ENCODE data around the gene ATAT1.
"Not testable (repeated sequence)": the region's sequence is repeated elsewhere in the genome, so short reads cannot be mapped to it uniquely, and the experiment has no call there.

Gene ATAT1

DNA sequence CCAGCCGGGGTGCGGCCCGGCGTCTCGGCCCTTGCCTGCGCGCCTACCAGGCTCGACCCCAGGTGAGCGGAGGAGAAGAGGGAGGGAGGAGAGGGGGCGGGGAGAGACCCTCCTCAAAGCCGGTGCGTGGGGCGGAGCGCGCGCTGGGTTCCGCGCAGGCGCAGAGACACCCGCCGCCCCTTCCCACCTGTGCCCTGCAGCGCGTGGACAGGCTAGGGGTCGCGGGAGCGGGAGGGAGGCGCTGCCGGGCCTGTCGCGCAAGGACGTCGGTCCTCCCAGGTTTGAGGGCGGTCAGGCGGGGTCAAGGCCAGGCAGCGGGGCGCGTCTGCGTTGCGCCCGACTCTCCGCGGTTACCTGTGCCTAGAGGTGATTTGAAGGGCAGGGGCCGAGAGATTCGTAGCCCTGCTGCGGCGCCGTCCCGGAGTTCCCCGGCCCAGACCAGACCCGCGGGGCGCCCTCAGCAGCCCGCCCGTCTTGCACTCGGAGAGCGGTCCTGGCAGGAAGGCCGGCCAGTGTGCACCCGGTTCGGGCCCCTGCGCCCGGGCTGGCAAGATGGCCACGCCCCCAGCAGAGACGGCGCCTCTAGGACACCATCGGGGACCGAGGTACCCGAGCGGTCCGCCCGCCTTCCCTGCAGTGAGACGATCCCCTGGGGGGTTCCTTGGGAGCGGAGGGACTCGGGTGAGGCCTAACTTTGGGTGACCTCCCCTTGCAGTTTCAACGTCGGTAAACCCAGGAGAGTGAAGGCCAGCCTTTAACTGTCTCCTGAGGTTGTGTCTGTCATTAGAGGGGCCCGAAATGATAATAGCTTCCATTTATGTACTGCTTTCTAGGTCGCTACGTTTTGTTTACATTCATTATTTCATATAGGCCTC lies 20.8 kb downstream of the ATAT1 start:
- DNase-seq = peak in 49 of 56 donors; percentile 39 to 94 (median 79)

DNA sequence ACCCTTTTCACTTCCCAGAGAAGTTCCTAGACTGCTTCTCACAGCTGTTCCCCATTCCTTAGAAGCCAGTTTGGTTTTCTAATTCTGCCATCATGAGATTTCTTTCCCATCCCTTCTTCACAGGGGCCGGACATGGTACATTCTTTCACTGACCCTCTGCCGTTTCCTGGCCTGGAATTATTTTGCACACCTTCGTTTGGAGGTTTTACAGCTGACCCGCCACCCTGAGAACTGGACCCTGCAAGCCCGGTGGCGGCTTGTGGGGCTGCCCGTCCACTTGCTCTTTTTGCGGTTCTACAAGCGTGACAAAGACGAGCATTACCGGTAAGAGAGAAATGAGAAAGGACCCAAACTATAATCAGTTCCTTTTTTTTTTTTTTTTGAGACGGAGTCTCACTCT lies 24.5 kb downstream of the ATAT1 start:
- no peak for DNase-seq

DNA sequence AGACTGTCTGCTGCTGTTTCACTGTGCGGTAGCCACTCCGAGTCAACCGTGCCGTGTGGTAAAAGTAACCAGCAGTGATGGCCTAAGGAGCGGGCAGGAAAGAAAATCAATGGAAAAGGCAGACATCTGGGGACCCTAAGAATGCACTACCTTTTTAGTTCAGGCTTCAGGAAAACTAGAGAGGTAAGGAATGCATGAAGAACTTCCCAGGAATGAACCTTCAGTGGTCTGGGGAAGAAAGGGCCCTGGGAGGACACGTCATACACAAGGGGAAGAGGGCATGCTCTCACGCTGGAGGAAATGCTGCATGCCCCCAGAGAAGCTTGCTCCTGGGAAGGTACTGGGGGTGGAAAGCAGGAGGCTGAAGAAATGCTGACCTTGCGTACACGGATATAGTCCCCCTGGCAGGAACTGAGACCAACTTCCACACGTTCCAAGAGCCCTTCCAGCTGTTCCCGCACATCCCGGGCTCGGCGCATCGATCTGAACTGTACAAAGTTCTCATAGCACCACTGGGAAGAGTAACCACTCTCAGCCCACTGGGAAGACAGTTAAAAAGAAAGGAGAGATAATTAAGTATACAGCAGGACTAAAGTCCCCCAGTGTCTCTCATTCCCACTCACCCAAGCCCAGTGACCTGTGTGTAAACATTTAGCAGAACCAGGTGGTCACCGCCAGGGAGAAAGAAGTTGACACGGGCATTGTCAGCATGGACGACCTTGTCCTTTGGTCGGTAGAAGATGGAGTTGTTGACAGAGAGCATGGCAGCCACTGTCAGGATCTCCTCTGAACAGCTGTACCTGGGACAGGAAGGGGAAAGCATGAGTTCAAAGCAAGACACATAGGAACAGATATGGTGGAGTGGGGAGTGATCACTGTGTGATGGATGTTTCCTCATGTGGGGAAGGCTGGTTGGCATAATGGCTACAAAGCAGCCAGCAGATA lies 28.4 kb downstream of the ATAT1 start:
- DNase-seq = no peak

DNA sequence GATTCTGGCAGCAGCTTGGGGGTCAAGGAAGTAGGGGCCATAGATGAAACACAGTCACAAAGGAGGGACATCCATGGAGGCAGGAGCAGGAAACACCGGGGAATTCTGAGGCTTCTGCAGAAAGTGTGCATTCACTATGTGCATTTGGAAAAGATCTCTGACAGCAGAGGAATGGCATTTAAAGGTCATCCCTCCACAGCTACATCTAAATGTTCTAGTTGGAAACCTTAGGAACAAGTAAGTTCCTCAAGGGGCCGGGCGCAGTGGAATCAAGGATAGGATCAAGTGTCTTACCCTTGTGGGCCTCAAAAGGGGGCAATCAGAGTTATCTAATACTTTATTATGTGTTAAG lies 29.0 kb downstream of the ATAT1 start:
- no peak for DNase-seq

DNA sequence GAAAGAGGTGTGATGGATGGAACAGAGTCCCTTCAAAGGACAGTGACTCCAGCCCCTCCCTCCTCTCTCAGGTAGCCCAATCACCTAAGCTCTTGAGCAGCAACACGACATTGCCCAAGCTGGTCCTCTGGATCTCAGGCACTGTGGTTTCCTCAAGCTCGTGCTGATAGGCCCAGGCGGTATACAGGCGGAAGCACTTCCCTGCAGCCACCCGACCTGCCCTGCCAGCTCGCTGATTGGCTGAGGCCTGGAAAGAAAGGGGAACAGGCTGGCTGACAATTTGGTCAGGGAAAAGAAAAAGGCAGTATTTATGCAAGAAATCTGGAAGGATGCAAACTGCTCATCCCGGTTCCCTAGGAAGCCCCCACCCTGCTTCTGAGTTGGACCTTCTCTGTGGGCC lies 29.8 kb downstream of the ATAT1 start:
- DNase-seq = peak in 4 of 56 donors; percentile 4 to 14 (median 8)

DNA sequence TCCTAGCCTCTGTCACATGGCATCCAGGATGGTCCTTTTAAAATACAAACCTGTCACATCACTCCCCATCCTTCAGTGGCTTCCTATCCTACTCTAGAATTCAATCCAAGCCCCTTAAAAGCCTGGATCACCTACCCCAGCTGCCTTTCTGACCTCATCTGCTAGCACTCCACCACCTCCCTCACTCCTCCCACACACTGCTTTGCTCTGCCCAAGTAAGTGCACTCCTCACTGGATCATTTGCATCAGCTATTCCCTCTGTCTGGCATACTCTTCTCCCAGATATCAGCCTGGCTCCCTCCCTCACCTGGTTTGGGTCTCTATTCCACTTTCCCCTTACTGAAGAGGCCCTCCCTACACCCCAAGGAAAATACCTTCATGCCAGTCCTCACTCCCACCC lies 30.8 kb downstream of the ATAT1 start:
- peak in 9 of 56 donors; percentile 4 to 33 (median 5) for DNase-seq

DNA sequence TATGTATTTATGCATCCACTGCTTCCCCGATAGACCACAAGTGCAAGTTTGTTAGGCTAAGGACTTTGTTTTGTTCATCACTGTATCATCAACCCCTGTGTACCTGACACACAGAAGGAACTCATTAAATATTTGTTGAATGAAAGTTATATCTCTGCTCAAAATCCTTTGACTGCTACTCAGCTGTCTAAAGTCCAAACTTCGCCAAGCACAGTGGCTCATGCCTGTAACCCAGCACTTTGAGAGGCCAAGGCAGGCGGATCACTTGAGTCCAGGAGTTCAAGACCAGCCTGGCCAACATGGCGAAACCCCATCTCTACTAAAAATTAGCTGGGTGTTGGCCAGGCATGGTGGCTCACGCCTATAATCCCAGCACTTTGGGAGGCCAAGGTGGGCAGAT lies 31.2 kb downstream of the ATAT1 start:
- DNase-seq = not testable (repeated sequence)

DNA sequence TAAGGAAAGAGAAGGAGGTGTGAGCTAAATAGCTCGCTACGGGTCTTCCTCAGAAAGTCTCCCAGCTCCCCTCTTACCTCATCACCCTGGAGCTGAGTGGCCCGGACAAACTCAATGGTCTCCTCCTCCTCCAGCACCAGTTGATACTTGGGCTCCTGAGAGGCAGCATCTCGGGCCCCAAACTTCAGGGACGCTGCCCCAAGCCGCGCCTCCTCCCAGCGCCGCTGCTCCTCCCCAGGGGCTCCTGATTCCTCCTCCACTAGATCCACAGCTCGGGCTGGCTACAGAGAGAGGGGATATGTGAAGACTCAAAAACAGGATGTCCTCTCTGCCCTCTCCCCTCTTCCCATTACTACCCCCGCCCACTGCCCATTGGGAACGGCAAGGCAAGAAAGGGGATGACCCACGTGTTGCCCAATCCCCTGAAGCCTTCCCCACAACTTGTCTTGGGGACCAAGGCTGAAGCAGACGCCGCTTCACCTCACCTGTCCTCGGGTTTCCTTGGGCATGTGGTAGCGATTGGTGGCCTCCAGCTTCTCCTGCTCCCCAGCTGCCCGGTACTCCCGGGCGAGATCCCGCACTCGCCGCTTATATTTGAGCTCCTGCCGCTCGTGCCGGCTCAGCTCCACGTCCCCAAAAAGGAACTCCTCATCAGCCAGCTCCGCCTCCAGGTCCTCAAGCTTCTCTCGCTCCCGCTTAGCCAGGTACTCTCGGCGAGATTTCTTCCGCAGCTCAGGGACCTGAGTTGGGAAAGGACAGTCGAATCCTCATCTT lies 38.5 kb downstream of the ATAT1 start:
- DNase-seq = no peak

DNA sequence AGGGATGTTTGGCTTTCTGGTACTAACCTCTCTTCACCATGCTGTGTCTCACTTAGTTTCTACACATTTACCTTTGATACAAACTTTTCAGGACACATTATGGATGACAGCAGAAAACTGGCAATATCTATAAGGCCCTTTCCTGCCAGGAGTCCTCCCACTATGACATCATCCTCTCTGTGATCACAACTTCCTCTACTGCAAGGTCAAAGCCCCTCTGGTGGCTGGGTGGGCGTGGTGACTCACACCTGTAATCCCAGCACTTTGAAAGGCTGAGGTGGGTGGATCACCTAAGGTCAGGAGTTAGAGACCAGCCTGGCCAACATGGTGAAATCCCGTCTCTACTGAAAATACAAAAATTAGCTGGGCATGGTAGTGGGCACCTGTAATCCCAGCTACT lies 39.6 kb downstream of the ATAT1 start:
- not testable (repeated sequence) for DNase-seq

DNA sequence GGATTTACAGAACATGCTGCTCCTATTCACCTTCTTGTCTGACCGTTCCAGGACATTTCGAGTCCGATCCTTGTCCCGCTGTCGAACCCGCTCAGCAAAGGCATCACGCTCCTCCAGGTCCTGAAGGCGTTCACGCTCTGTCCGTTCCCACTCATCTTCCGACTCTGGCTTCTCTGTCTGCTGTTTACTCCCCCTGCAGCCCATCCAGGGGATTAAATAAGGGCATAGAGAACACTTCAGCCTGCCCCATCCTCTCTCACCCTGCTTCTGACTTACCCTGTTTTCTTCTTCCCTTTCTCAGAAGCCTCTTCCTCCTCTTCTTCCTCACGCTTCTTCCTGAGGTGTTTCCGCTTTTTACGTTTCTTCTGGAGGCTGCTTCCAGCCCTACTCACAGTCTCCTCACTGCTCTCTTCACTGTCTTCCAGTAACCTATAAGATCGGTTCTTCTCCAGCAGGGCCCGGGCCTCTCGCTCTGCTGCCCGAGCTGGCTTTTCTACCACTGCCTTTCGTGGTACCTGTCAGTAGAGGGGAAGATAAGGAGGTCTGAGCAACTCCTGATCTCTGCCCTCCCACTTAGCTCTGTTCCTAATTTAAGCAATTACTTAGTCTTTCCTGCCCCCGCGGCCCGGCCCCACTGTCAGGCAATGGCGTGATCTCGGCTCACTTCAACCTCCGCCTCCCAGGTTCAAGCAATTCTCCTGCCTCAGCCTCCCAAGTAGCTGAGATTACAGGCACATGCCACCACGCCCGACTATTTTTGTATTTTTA lies 44.3 kb downstream of the ATAT1 start:
- DNase-seq = no peak

DNA sequence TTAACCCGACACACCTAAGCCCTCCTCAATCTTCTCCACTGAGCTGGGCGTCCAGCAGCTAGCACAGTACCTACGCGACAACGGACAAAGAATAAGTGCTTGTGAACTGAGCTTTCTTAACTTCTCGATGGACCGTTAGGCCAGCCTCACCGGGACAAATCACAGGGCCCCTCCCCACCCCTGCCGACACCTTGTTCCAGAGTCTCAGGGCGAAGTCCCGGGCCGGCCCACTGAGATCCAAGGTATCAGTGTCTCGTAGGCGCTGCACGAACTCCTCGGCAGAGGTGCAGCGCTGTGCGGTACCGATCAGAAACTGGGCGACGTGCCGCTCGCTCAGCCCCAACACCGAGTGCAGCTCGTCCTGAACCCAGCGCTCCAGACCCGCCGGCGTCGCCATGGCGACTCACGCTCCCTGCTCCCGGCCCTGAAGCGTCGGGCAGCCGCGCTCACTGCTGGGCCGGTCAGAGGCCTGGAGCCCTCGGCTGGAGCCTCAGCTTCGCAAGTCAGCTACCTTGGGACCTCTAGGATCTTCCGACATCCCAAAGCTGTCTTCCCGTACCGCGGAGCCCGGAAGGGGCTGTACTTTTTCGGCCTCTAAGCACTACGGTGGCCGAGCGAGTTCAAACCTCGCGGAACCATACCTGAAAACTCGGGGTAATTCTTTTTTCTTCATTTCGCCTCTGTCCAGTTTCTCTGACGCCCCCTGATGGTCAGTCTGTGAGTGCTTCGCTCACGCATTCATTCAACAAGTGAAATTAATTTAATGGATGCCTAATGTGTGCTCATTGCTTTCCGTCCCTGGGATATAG lies 46.0 kb downstream of the ATAT1 start, which contains the start of gene DHX16:
Gene DHX16 (minus strand): TSS at position 562 of the 809 bp plus-strand sequence. CDS start 165 bp downstream, at position 397.
- peak in 55 of 56 donors; percentile 38 to 93 (median 79) for DNase-seq

DNA sequence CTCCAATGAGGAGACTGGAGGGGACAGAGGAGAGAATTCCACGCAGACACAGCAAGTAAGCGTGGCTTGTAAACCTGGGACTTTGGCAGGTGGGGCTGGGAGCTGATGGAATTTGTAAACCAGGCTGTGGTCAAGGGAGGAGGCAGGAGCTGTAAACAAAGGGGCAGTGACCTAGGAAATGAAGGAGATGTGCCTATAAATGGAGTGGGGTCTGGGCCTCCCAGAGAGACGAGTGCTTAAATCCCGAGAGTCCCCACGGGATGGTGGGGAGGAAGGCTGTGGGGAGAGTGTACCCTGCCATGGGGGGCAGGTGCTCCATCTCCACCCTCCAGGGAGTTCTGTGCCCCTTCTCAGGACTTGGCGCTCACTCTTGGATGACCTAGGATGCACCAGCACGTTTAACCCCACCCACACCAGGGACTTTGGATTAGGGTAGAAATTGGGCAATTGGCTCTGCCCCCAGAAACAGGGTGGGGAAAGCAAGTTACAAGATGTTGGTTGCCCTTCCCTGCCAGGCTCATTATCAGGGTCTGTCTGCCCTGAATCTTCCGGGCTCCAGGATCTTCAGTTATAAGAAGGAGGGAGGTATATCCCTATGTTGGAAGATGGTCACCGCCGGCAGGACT lies 50.1 kb downstream of the ATAT1 start:
- DNase-seq = no peak

DNA sequence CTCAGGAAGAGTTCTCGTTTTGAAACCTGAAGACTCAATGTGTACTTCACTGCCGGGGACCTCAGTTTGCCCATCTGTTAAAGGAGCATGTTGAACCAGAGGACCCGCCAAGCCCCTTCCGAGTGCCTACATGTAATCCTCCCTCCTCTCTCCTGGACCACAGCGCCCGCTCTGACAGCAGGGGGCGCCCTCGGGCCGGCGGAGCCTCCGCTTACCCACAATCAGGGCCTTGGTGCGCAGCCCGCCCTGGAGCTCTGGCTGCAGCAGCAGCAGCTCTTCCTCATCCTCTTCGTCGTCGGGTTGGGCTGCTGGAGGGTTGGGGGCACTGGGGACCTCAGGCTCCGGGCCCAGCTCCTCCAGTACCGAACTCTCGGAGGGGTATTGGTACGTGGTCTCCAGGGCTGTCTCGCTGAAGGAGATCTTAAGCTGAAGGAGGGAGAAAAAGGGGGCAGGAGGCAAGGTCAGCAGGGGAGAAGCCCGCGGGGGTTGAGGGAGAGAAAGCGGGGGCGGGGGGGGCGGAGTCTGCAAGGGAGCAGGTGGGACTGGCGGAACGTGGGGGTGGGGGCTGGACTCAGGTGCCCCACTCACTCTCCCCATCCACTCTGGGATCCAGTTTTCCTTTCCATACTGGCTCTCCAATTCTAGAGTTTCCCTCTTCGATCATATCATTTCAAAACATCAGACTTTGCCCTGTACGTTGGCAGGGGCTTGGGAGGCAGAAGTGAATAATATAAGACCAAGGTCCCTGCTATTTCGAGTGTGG lies 52.5 kb downstream of the ATAT1 start:
- peak in 53 of 56 donors; percentile 19 to 91 (median 70) for DNase-seq

DNA sequence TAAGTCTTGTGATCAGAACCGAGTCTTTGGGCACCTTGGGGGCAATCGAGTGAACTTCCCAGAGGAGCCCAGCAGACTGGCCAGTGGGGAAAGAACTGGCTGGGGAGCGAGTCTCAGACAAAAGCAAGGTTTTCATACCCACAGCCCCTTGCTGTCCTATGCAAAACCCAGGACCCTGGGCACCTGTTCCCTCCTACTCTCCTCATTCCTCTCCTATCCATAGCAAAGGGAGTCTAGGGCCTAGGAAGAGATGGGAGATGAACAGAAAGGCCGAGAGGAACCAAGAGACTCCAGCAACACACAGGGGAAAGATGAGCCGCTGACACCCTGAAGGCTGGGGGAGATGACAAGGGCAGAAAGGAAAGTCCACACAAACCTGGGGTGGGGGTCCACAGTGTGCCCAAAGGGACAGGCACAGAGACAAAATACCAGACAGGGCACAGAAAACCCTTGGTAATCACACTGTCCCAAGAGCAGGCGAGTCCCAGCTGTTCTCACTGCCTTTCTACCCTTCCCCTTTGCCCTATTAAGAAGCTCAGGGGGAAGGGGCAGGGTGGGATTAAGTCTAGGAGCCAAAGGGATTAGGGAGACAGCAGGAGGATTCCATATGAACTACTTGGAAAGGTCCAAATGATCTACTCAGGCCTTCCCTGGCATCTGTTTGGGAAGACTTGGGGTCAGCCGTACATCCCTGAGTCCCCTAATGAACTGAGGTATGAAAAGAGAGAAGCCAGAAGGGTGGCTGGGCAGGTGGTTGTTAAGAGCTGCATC lies 53.3 kb downstream of the ATAT1 start:
- DNase-seq = no peak

DNA sequence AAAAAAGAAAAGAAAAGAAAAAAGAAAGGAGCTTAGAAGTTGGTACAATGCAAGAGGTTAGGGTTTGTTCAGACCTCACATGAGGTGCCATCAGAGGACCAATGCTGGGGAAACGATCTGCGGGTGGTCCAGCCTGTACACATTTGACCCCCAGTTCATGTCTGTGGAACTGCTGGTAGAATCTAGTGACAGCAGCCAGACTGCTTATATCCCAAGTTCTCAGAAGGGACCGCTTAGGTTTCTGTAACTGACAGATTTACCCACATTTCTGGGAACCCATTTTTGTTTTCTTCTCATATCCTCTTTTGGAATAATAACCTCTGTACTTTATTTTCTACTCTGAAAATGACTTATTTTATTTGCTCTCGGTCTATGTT lies 55.1 kb downstream of the ATAT1 start:
- no peak for DNase-seq

DNA sequence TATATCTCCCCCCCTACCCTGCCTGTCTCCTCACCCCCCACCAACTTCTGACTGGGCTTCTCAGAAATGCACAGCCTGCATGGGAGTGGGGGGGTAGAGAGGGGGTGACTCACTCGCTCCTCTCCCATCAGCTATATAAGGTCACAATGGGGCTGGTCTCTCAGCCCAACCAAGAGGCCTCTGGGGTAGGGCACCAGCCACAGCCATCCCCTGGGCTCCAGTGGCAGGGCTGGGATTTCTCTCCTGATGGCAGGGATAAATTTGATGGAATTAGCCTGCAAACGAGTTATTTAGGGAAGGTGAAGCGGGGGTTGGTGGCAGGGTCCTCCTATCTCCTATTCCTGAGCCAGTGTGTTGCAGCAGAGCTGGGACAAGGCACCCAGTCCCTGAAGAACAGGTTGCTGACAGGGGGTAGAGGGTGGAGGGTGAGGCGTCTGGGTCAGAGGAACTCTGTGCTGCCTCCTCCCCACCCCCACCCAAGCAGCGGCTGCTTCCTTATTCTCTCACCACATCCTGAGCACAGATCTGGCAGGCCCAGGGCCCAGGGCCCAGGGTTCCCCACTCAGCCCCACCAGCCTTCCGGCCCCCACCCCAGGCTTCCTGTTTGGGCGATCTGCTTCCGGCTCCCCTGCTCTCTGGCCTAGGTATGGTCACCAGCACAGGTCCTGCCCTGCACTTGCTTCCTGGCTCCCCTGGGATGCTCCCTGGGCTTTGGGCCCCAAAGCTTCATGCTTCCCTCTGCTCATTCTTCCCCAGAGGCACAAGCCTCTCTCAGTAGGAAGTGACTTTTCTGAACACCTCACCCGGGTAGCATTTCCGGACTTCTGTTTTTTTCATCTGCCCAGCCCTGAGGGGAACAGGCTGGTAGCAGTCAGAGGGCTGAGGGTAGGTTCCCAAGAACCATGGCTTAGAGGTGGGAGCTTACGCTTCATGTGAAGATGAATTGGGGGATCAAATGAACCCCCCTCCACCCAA lies 55.8 kb downstream of the ATAT1 start:
- DNase-seq = peak in 31 of 56 donors; percentile 9 to 66 (median 28)
